Stomach smooth muscle (tissue), 2 donors: ENCODE results near the gene PCNT.

ENCODE experiments used
- H3K27ac ChIP-seq: one replicate; pipeline ENCODE4 v1.7.0; 2013; ENCODE audit warnings: mild to moderate bottlenecking, low read length, inconsistent platforms
- H3K27me3 ChIP-seq, 2 donors: one replicate each; pipeline ENCODE4 v1.7.0; 2013; ENCODE audit warnings: low read length in 2 of 2; ENCODE audit not compliant: insufficient read depth in 2 of 2, control insufficient read depth in 1 of 2
- H3K36me3 ChIP-seq, 2 donors: one replicate each; pipeline ENCODE4 v1.7.0; 2013; ENCODE audit warnings: low read length in 2 of 2; ENCODE audit not compliant: control insufficient read depth in 2 of 2, insufficient read depth in 2 of 2
- H3K4me1 ChIP-seq: one replicate; pipeline ENCODE4 v1.7.0; 2013; ENCODE audit warnings: low read length; ENCODE audit not compliant: control insufficient read depth, insufficient read depth
- H3K4me3 ChIP-seq, 2 donors: one replicate each; pipeline ENCODE4 v1.7.0; 2013; ENCODE audit warnings: low read length in 2 of 2
- H3K9ac ChIP-seq, 2 donors: one replicate each; pipeline ENCODE4 v1.7.0; 2013; ENCODE audit warnings: low read length in 2 of 2, mild to moderate bottlenecking in 1 of 2
- H3K9me3 ChIP-seq, 2 donors: one replicate each; pipeline ENCODE4 v1.7.0; 2013; ENCODE audit warnings: low read length in 2 of 2; ENCODE audit not compliant: control insufficient read depth in 2 of 2
- donor health status: healthy.
- donor health status: Pancreatic carcinoma.

The PCNT gene

GRCh38 chr21:46352913-46353312, 29.0 kb downstream of the PCNT start:
- Histone ChIP-seq H3K27me3 (no peaks in the 10 kb centered on the region), H3K27ac (no peak overlapping the region), H3K36me3 (peaks cover 64 to 72% of the 10 kb centered on the region in 2 donors), H3K9ac (no peak overlapping the region), H3K4me1 (no peaks in the 10 kb centered on the region), H3K9me3 (no peaks in the 10 kb centered on the region), H3K4me3 (no peak overlapping the region)

DNA sequence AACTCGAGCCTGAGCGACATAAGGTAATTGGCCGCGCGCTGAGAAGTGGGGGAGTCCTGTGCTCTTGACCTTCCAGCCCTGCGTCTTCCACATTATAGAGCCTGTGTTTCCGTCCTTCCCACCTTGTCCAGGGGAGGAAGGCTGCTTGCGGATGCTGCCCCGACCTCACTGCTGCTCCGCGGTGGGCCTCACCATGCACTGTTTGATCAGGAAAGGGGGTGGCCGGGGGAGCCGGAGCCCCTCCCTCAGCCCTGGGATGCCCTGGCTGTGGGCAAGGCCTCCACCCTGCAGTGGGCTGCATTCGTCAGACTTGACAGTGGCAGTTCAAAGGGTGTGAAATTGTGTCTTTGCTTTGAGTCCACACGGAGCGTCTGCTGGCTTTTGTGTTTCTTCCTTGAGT, 30.1 kb downstream of the PCNT start:
- Histone ChIP-seq H3K27me3 (no peaks in the 10 kb centered on the region), H3K4me1 (no peaks in the 10 kb centered on the region), H3K36me3 (peaks cover 64 to 70% of the 10 kb centered on the region in 2 donors), H3K27ac (no peak overlapping the region), H3K9me3 (no peaks in the 10 kb centered on the region), H3K9ac (no peak overlapping the region), H3K4me3 (no peak overlapping the region)

DNA sequence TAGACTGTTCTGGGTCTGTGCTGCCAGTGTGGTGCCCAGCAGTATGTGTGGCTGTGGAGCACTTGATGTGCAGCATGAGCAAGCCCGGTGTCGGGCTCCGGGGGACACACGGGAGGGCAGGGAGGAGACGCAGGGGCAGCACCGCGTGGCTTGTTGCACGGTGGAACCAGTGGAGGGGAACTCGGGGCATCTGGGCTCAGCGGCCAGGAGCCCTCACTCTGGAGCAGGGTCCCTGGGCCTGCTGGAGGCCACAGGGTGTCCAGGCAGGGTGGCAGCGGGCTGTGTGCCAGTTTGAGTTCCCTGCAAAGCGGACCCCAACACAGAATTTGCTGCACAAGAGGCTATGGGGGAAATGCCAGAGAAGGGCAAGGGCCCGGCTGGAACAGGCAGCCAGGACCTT, 30.6 kb downstream of the PCNT start:
- no peak overlapping the region for H3K4me3 ChIP-seq
- H3K27ac ChIP-seq, result no peak overlapping the region
- H3K4me1 ChIP-seq, result no peaks in the 10 kb centered on the region
- H3K27me3 ChIP-seq, result no peaks in the 10 kb centered on the region
- H3K9me3 ChIP-seq, result no peaks in the 10 kb centered on the region
- no peak overlapping the region for H3K9ac ChIP-seq
- peaks cover 60 to 65% of the 10 kb centered on the region in 2 donors for H3K36me3 ChIP-seq

GRCh38 chr21:46355161-46356004, 31.4 kb downstream of the PCNT start:
- Histone ChIP-seq H3K27ac (no peak overlapping the region), H3K9me3 (no peaks in the 10 kb centered on the region), H3K27me3 (no peaks in the 10 kb centered on the region), H3K4me3 (no peak overlapping the region), H3K9ac (no peak overlapping the region), H3K4me1 (no peaks in the 10 kb centered on the region), H3K36me3 (peaks cover 55 to 58% of the 10 kb centered on the region in 2 donors)

DNA sequence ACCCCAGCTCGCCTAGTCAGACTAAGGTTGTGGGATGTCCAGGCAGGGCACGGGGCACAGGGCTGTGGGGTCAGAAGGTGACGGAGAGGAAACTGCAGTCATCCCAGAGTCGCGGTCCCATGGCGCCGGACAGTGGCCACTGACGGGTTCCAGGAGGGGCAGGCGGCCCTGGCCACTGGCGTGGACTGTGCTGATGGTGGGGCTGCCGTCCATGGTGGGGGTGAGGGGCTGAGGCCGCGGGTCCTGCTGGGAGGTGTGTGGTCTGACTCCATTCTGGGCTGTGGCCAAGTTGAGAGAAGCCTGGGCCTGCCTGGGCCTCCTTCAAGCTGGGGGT, 32.0 kb downstream of the PCNT start:
- Histone ChIP-seq H3K27me3 (no peaks in the 10 kb centered on the region), H3K4me3 (no peak overlapping the region), H3K9me3 (no peaks in the 10 kb centered on the region), H3K27ac (no peak overlapping the region), H3K36me3 (peaks cover 50 to 52% of the 10 kb centered on the region in 2 donors), H3K9ac (no peak overlapping the region), H3K4me1 (no peaks in the 10 kb centered on the region)

DNA sequence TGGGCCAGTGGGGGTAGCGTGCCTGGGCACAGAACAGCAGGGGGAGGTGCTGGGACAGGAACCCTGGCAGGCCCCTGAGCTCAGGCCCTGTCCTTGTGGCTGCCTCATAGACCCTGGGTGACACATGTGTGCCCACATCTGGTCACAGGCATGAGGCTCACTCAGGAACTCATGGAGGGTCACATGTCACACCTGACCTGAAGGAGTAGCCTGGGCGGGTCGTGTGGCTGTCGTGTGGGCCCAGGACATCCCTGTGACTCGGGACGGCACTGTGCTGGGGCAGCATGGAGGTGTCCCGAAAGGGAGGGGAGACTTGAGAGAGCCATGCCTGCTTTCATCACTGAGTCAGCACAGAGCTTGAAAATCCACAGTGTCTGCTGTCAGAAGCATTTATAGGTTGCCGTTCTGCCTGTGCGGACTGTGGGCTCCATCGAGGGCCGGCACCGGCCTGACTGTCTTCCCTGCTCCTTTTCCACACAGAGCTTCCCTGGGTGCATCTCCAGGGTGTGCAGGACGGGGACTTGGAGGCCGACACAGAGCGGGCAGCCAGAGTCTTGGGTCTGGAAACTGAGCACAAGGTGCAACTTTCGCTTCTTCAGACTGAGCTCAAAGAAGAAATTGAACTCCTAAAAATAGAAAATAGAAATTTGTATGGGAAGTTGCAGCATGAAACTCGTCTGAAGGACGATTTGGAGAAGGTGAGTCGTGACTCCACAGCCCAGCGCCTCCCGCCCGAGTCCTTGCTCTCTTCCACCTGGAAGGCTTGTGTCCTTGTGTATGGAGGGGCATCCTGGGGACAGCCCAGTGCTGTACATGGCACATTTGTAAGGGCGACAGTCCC, 32.8 kb downstream of the PCNT start:
- H3K36me3 ChIP-seq, result peaks cover 49 to 51% of the 10 kb centered on the region in 2 donors
- no peaks in the 10 kb centered on the region for H3K4me1 ChIP-seq
- no peak overlapping the region for H3K27ac ChIP-seq
- H3K9ac ChIP-seq, result no peak overlapping the region
- H3K9me3 ChIP-seq, result no peaks in the 10 kb centered on the region
- H3K4me3 ChIP-seq, result no peak overlapping the region
- H3K27me3 ChIP-seq, result no peaks in the 10 kb centered on the region

GRCh38 chr21:46357335-46357604, 33.3 kb downstream of the PCNT start:
- no peak overlapping the region for H3K4me3 ChIP-seq
- H3K27ac ChIP-seq, result no peak overlapping the region
- H3K9me3 ChIP-seq, result no peaks in the 10 kb centered on the region
- no peaks in the 10 kb centered on the region for H3K27me3 ChIP-seq
- H3K36me3 ChIP-seq, result peaks cover 47 to 48% of the 10 kb centered on the region in 2 donors
- H3K4me1 ChIP-seq, result no peaks in the 10 kb centered on the region
- no peak overlapping the region for H3K9ac ChIP-seq

- H3K4me3 ChIP-seq, result no peak overlapping the region
- no peaks in the 10 kb centered on the region for H3K9me3 ChIP-seq
- H3K27ac ChIP-seq, result no peak overlapping the region
- peaks cover 42 to 44% of the 10 kb centered on the region in 2 donors for H3K36me3 ChIP-seq
- H3K27me3 ChIP-seq, result no peaks in the 10 kb centered on the region
- H3K9ac ChIP-seq, result no peak overlapping the region
- no peaks in the 10 kb centered on the region for H3K4me1 ChIP-seq
Observed at GRCh38 chr21:46357684-46358425, 33.9 kb downstream of the PCNT start.

GRCh38 chr21:46361176-46361575, 37.2 kb downstream of the PCNT start:
- Histone ChIP-seq H3K36me3 (peaks cover 29 to 33% of the 10 kb centered on the region in 2 donors), H3K9me3 (no peaks in the 10 kb centered on the region), H3K27me3 (no peaks in the 10 kb centered on the region), H3K9ac (no peak overlapping the region), H3K4me1 (no peaks in the 10 kb centered on the region), H3K27ac (no peak overlapping the region), H3K4me3 (no peak overlapping the region)

DNA sequence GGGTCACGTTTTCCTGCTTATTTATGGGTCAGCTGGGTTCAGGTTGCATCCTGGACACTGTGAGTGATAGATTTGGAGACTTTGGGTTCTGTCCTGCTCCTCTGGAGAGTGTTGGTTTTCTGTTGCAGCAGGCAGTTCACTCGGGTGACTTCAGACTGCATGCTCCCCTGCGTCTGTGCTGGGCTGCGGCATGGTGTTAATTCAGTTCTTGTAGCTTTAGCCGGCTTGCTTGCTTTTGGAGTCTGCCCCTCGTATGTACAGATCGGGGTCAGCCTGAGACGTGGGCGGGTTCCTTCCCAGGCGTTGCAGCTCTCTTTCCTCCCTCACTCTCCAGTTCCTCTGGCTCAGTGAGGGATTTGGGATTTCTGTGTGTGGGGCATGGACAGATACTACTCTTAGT, 38.0 kb downstream of the PCNT start:
- no peaks in the 10 kb centered on the region for H3K27me3 ChIP-seq
- peaks cover 25 to 37% of the 10 kb centered on the region in 2 donors for H3K36me3 ChIP-seq
- H3K4me3 ChIP-seq, result no peak overlapping the region
- H3K27ac ChIP-seq, result no peak overlapping the region
- H3K9me3 ChIP-seq, result no peaks in the 10 kb centered on the region
- no peak overlapping the region for H3K9ac ChIP-seq
- no peaks in the 10 kb centered on the region for H3K4me1 ChIP-seq
